Measurements from ENCODE around the gene MAP9. TPM values are rescaled to one million over a fixed set of nuclear protein-coding genes. Genes with fewer than 3 reads are reported as not detected.

Gene MAP9
- total and polyA plus RNA-seq, 2 of the 4 experiments (the other 2 are of a cell fraction), result 4.0 to 6.6 TPM

- no peak overlapping the region for H3K23ac ChIP-seq (ENCODE audit: low read depth, low read length)
- no peak overlapping the region for H4K5ac ChIP-seq (ENCODE audit: low read depth, low read length)
- peak overlapping the region; percentile 10; the same call in 1 of the 2 replicates for H3K4me2 ChIP-seq (ENCODE audit: low read depth, low read length)
- in situ Hi-C loops (cut with MboI; ENCODE audit: low sequenced_read_pairs), result no loop called here
- no peaks in the 10 kb centered on the region for H3K9me1 ChIP-seq (ENCODE audit: insufficient read depth, low read length)
- DNase-seq (peak; percentile 90), ATAC-seq (ENCODE audit: low read depth) (peak; percentile 96)
- dilution Hi-C loops (cut with HindIII; ENCODE audit: low sequenced_read_pairs, unreplicated experiment), result no loop called here
- no peak overlapping the region for H2BK120ac ChIP-seq (ENCODE audit: low read depth, low read length)
- no TSS peak for BruUV-seq (replicated peaks)
- peak overlapping the region; percentile 39 for H2BK5ac ChIP-seq (ENCODE audit: low read depth, low read length, poor library complexity, severe bottlenecking)
- no peaks in the 10 kb centered on the region for H3K27me3 ChIP-seq (ENCODE audit: control insufficient read depth, insufficient read depth, low read length)
- H2AFZ ChIP-seq (replicated peaks; ENCODE audit: low read length, poor library complexity), result no peak overlapping the region
- no peak for TF ChIP-seq ELK1 (IDR thresholded peaks at IDR 0.05; ENCODE audit: borderline replicate concordance, low read depth, low read length)
- TF ChIP-seq RAD21 (IDR thresholded peaks at IDR 0.05; ENCODE audit: low read length), result no peak
- TF ChIP-seq FOS (IDR thresholded peaks at IDR 0.05; ENCODE audit: low read depth, low read length), result peak; percentile 56
- TF ChIP-seq CEBPB (IDR thresholded peaks at IDR 0.05; ENCODE audit: low read depth, low read length), result peak; percentile 49
- no peak for TF ChIP-seq CHD1 (IDR thresholded peaks at IDR 0.05; ENCODE audit: low read depth, low read length)
- TF ChIP-seq, protein P1, sequence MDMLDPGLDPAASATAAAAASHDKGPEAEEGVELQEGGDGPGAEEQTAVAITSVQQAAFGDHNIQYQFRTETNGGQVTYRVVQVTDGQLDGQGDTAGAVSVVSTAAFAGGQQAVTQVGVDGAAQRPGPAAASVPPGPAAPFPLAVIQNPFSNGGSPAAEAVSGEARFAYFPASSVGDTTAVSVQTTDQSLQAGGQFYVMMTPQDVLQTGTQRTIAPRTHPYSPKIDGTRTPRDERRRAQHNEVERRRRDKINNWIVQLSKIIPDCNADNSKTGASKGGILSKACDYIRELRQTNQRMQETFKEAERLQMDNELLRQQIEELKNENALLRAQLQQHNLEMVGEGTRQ (IDR thresholded peaks at IDR 0.05; ENCODE audit: low read depth, low read length), result no peak
- no peak for TF ChIP-seq BHLHE40 (IDR thresholded peaks at IDR 0.05; ENCODE audit: low read depth, low read length)
- no peak for TF ChIP-seq NFE2L2 (IDR thresholded peaks at IDR 0.05; ENCODE audit: low read depth, low read length)
- ChIA-PET POLR2A (ENCODE audit: unreplicated experiment) (no interaction called here), CTCF (no interaction called here)
- H4K91ac ChIP-seq (ENCODE audit: insufficient read depth, low read depth, low read length), result no peak overlapping the region
- H2AK9ac ChIP-seq (replicated peaks; ENCODE audit: low read depth, low read length, poor library complexity), result no peak overlapping the region
- WGBS, 2 experiments (ENCODE audit: extremely low coverage in 2 of 2, insufficient read length in 1 of 2), result no CpG with 5 or more reads among the region's 4 CpGs
- H3K56ac ChIP-seq (ENCODE audit: extremely low read depth, insufficient read depth, low read length), result no peak overlapping the region
- H4K20me1 ChIP-seq (ENCODE audit: insufficient read depth, low read length), result no peaks in the 10 kb centered on the region
- no peaks in the 10 kb centered on the region for H3K79me1 ChIP-seq (ENCODE audit: low read depth in 1 of 2, low read length in 2 of 2)
- no peak overlapping the region for H2BK15ac ChIP-seq (ENCODE audit: low read depth, low read length)
- no peaks in the 10 kb centered on the region for H3K4me1 ChIP-seq (ENCODE audit: control insufficient read depth, insufficient read depth, low read length)
- no peak overlapping the region for H3K9ac ChIP-seq (ENCODE audit: low read depth, low read length)
- H3K14ac ChIP-seq (replicated peaks; ENCODE audit: low read depth, low read length), result no peak overlapping the region
- H3K9me3 ChIP-seq (ENCODE audit: control insufficient read depth, insufficient read depth, low read length), result no peaks in the 10 kb centered on the region
- no peak overlapping the region for H3K4me3 ChIP-seq (ENCODE audit: insufficient read depth, low read depth, low read length)
- no peak overlapping the region for H3K4ac ChIP-seq (ENCODE audit: low read depth, low read length)
- no peak overlapping the region for H2BK20ac ChIP-seq (ENCODE audit: low read depth, low read length)
- intact Hi-C loops (cut with micrococcal nuclease), result no loop called here
- no peak overlapping the region for H3K27ac ChIP-seq (ENCODE audit: insufficient read depth, low read length)
- H3K18ac ChIP-seq (ENCODE audit: low read depth, low read length), result no peak overlapping the region
- no peak overlapping the region for H2AK5ac ChIP-seq (ENCODE audit: low read depth, low read length)
- no peak overlapping the region for H4K8ac ChIP-seq (ENCODE audit: low read depth in 2 of 2, low read length in 2 of 2)
- no peaks in the 10 kb centered on the region for H3K36me3 ChIP-seq (ENCODE audit: control insufficient read depth, insufficient read depth, low read length)
Measured at GRCh38 chr4:155419266-155419665, 42.5 kb upstream of the MAP9 start.
